ENCODE data around the gene GABRB2. TPM values are rescaled to one million over a fixed set of nuclear protein-coding genes. Genes with fewer than 3 reads are reported as not detected.

The GABRB2 gene
- total and polyA plus RNA-seq, 2 of the 13 experiments (the other 11 are each of a cell fraction or from before 2014, with no cell fraction given), result 0.01 TPM; not detected in 1

- TF ChIP-seq PBX3 (CRISPR knock-in tag; IDR thresholded peaks at IDR 0.05; ENCODE audit: borderline replicate concordance), result no peak
- TF ChIP-seq IKZF4 (CRISPR knock-in tag; IDR thresholded peaks at IDR 0.05; ENCODE audit: borderline replicate concordance, low read depth, not compliant biosample characterization), result no peak
- TF ChIP-seq ZNF772 (CRISPR knock-in tag; IDR thresholded peaks at IDR 0.05), result no peak
- no peak for TF ChIP-seq ZBTB33 (CRISPR knock-in tag; IDR thresholded peaks at IDR 0.05)
- TF ChIP-seq SMARCE1 (IDR thresholded peaks at IDR 0.05; ENCODE audit: borderline replicate concordance), result no peak
- TF ChIP-seq SATB2 (CRISPR knock-in tag; IDR thresholded peaks at IDR 0.05), result no peak
- TF ChIP-seq ZNF292 (CRISPR knock-in tag; IDR thresholded peaks at IDR 0.05; ENCODE audit: borderline replicate concordance, low read depth), result no peak
- TF ChIP-seq SAFB2 (CRISPR knock-in tag; IDR thresholded peaks at IDR 0.05; ENCODE audit: borderline replicate concordance, low read depth), result no peak
- TF ChIP-seq ZNF773 (CRISPR knock-in tag; IDR thresholded peaks at IDR 0.05; ENCODE audit: borderline replicate concordance), result no peak
- TF ChIP-seq ZNF280B (CRISPR knock-in tag; IDR thresholded peaks at IDR 0.05; ENCODE audit: borderline replicate concordance), result no peak
- TF ChIP-seq THAP7 (CRISPR knock-in tag; IDR thresholded peaks at IDR 0.05), result no peak
Observed at GRCh38 chr5:161446655-161447054, 99.9 kb downstream of the GABRB2 start (continued).
